Fibroblast of lung (primary cell): Measurements from ENCODE around the gene SNX12.

ENCODE experiments used
- EZH2 ChIP-seq: IDR thresholded peaks from 2 replicates; pipeline ENCODE4 v1.5.1; 2012; ENCODE audit warnings: low read length, control low read depth, mild to moderate bottlenecking; ENCODE audit errors: missing control alignments
- TF ChIP-seq, protein P1 (sequence below), 2 donors: IDR thresholded peaks in 1 of 2; conservative IDR thresholded peaks in 1 of 2; 1 replicate in 1 of 2; 2 replicates in 1 of 2; pipeline ENCODE4 v1.5.1; 2011 to 2012; ENCODE audit warnings: low read length in 2 of 2, control low read depth in 1 of 2, inconsistent platforms in 1 of 2, low read depth in 1 of 2, mild to moderate bottlenecking in 1 of 2

DNA sequence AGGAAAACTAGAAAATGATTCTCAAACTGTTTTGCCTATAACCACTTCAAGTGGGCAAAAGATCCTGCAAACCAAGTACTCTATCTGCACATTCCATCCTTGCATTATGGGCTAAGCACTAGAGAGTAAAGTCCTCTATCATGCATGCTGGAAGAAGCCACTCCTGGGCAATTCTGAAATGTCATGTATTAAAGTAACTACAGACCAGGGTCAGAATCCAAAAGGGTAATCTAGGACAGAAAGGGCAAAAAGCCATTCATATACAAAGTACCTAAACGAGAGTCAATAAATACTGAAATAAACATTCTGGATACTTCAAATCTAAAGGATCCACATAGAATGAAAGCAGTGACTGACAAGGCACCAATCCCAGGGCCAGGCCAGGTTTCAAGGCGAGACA is 1.0 kb downstream of the SNX12 start:
- TF ChIP-seq, protein P1, sequence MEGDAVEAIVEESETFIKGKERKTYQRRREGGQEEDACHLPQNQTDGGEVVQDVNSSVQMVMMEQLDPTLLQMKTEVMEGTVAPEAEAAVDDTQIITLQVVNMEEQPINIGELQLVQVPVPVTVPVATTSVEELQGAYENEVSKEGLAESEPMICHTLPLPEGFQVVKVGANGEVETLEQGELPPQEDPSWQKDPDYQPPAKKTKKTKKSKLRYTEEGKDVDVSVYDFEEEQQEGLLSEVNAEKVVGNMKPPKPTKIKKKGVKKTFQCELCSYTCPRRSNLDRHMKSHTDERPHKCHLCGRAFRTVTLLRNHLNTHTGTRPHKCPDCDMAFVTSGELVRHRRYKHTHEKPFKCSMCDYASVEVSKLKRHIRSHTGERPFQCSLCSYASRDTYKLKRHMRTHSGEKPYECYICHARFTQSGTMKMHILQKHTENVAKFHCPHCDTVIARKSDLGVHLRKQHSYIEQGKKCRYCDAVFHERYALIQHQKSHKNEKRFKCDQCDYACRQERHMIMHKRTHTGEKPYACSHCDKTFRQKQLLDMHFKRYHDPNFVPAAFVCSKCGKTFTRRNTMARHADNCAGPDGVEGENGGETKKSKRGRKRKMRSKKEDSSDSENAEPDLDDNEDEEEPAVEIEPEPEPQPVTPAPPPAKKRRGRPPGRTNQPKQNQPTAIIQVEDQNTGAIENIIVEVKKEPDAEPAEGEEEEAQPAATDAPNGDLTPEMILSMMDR (conservative IDR thresholded peaks at IDR 0.05 in 1 of 2, IDR thresholded peaks at IDR 0.05 in 1 of 2; ENCODE audit: low read depth in 1 of 2, low read length in 2 of 2) = no peak
- TF ChIP-seq EZH2 = no peak
